Tibial nerve (tissue), 4 donors: ENCODE measurements around the gene KPNA3.

Experiments
- EP300 ChIP-seq, 2 donors: sonication (generic); formaldehyde crosslinking; IDR thresholded peaks; one replicate each; pipeline ENCODE4 v1.6.1; 2017; ENCODE audit warnings: antibody characterized with exemption in 2 of 2, mild to moderate bottlenecking in 1 of 2
- POLR2A ChIP-seq, 2 donors: fragments of 450-650 bp; IDR thresholded peaks; one replicate each; pipeline ENCODE4 v1.6.1; 2017; ENCODE audit warnings: antibody characterized with exemption in 2 of 2, mild to moderate bottlenecking in 2 of 2, moderate library complexity in 2 of 2
- TF ChIP-seq, protein P1 (sequence below), 5 experiments: fragments of 200-600 bp in 3 of 5; fragments of 450-650 bp in 2 of 5; sonication (generic) in 3 of 5; IDR thresholded peaks; one replicate each; pipeline ENCODE4 v1.5.1; 2016 to 2019; ENCODE audit warnings: antibody characterized with exemption in 5 of 5, mild to moderate bottlenecking in 3 of 5, moderate library complexity in 2 of 5

DNA sequence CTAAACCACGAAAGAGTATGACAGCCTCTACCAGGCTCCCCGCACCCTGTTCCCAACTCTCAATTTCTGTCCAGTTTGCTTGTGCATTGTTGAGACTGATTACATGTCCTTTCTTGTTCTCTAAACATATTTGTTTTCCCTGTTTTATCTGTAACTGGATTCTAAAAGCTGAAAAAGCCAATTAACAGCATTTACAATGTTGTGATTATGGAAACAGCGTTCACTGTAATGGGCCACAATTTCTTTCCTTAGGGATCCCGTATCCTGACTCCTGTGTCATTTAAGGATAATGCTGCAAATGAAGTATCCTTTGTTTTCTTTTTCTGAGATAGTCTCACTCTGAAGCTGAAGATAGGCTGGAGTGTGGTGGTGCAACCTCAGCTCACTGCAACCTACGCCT is 121.7 kb downstream of the KPNA3 start:
- TF ChIP-seq, protein P1, sequence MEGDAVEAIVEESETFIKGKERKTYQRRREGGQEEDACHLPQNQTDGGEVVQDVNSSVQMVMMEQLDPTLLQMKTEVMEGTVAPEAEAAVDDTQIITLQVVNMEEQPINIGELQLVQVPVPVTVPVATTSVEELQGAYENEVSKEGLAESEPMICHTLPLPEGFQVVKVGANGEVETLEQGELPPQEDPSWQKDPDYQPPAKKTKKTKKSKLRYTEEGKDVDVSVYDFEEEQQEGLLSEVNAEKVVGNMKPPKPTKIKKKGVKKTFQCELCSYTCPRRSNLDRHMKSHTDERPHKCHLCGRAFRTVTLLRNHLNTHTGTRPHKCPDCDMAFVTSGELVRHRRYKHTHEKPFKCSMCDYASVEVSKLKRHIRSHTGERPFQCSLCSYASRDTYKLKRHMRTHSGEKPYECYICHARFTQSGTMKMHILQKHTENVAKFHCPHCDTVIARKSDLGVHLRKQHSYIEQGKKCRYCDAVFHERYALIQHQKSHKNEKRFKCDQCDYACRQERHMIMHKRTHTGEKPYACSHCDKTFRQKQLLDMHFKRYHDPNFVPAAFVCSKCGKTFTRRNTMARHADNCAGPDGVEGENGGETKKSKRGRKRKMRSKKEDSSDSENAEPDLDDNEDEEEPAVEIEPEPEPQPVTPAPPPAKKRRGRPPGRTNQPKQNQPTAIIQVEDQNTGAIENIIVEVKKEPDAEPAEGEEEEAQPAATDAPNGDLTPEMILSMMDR (IDR thresholded peaks at IDR 0.05), result no peak
- TF ChIP-seq POLR2A (IDR thresholded peaks at IDR 0.05) (no peak), EP300 (IDR thresholded peaks at IDR 0.05) (no peak)
